Measurements from ENCODE around the gene CSRP2.

CSRP2 gene

DNA sequence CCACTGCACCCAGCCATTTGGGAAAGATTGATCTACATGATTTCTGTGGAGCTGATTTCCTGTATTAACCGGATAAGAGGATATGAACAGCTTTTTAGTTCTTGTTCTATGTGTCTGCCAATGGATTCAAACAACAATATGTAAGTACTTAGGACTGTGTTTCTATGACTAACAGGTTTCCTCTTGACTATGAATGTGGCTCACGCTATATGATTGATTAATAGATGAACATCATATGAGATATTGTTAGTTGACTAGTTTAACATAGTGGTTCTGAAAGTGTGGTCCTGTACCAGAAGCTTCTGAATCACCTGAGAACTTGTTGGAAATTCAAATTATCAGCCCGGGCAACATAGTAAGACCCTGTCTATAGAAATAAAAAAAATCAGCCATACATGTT, 12.8 kb upstream of the CSRP2 start:
- DNase-seq = no peak

DNA sequence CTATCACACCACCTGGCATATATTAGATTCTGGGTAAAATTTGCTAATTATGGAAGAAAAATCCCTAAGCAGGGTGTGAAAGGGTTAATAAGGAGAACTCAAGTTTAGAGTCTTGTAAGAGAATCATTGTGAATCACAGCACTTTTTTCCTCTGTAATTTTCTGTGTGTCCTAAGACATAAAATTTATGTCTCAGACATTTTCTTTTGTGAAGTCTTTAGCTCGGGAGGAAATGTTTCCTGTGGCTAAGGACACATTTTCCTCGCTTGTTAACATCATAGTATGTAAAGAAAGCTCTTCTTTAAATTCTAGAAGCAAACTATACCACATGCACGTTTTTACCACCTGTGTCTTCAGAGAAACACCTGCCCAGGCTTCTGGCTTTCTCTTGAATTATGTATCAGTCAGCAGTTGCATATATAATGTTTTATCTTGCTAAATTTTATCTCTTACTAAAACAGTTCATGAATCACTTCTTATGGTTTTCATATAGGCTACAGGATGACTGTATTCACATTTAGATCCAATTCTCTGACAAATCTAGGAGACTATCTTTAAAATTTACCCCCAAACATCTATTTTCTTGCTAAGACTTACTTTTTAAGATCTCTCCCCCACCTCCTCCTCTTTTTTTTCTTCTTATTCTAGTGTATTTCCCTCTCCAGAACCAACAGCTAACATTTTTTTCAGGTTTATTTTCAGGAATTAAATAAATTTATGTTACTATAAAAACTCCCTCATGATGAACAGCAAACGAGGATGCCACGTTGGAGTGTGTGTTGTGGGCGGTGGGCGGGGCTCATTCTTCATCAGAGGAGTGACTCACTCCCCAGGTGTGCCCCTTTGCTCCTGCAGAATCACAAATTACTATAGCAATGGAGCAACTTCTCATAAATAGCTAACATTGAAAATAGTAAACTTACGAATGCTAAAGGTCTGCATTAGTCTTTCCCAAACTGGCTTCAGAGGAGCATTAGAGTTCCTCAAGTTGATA, 11.6 kb upstream of the CSRP2 start:
- peak; percentile 32 for DNase-seq

DNA sequence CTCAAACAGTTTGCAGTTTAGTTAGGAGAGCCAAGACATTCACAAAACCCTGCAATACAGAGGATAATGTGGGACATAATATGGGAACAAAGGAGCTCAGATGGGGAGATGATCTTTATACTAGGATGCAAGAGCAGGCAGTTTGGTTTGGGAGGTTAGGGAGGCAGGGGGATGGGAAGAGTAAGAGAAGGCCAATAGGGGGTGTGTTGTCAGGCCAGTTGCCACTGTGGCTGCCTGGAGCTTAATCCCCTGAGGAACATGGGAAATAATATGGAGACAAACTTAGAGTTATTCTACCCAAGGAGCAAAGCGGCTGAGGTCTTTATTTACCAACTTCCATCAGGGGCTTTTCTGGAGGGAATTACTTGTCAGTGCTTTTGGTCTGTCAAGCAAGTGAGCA, 10.0 kb upstream of the CSRP2 start:
- no peak for DNase-seq

DNA sequence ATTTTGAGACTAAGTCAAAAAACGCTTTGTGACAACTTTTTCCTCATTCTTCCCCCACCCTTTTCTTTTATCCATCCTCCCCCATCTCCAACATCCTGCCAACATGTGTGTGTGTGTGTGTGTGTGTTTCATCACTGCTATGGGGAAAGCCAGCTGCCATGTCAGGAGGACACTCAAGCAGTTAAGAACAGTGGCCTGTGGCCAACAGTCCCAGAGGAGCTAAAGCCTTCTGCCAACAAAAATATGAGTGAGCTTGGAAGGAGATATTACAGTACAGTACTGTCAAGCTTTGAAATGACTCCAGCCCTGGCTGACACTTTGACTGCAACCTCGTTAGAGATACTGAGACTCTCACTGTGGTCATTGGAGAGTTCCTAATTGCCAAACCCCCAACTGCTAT, 5.0 kb upstream of the CSRP2 start:
- DNase-seq = peak; percentile 72

DNA sequence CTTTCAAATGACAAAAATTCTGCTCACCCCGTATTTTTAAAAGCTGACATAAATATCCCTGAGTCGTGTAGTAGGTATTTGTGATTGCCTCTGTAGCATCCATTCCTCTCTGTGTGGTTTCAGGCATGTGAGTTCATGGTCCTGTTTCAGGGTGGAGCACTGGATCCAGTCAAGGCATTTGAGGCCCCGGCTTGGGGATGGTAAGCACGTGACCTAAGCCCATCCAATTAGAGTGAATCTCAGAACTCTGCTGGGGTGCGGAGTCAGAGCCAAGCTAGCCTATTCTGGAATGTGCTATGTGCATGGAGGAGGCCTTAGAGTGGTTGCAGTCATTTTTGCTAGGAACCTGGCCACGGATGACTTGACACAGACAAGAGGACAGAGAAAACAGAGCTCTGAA, 4.3 kb upstream of the CSRP2 start:
- peak; percentile 94 for DNase-seq

DNA sequence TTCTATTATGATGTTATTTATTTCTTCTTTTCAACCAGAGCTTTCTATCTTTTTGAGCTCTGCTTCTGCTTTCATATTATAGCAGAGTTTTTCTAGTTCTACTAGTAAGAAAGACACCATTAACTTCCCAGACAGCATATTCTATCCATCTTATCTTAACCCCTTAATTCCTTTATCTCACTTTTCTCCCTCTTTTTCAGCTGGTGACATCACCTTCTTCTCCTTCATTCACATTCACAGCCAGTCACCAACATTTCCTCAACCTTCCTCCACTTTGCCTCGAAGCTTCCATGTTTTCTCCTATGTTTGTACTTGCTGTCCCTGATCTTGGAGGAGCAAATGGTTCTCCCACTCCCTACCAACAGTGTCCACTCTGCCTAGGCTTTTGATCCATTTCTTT, 3.5 kb upstream of the CSRP2 start:
- no peak for DNase-seq

DNA sequence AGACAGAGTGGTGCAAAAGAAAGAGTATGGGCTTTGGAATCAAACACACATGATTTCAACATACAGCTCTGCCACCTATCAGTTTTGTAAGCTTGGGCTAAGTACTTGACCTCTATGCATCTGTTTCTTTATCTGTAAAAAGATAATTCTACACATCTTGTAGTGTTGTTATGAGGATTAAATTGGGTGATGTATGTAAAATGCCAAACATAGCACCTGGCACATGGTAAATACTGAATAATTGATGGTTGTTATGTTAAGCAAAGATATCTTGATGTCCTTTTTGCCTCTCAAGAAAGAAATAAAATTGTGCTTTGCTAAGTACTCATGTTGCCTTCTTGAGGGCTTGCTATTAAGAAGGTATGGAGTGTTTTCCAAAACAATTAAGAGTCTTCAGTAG, 2.3 kb upstream of the CSRP2 start:
- DNase-seq = no peak

DNA sequence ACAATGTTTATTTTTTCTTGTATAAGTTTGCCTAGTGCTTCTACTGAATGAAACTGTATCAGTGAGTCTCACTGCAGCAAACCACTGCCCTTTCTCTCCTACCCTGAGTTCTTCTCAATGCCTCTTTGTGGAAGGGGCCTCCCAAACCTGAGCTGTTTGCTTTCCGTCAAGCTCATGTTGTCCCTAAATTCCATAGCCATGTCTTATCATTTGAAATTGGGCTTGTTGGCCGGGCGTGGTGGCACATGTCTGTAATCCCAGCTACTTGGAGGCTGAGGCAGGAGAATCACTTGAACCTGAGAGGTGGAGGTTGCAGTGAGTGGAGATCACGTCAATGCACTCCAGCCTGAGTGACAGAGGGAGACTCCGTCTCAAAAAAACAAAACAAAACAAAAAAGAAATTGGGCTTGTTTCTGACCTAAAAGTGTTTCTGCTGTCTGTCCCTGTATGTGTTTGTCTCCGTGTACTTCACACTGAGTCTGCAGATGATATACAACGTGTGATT, 1.8 kb upstream of the CSRP2 start:
- DNase-seq = no peak

DNA sequence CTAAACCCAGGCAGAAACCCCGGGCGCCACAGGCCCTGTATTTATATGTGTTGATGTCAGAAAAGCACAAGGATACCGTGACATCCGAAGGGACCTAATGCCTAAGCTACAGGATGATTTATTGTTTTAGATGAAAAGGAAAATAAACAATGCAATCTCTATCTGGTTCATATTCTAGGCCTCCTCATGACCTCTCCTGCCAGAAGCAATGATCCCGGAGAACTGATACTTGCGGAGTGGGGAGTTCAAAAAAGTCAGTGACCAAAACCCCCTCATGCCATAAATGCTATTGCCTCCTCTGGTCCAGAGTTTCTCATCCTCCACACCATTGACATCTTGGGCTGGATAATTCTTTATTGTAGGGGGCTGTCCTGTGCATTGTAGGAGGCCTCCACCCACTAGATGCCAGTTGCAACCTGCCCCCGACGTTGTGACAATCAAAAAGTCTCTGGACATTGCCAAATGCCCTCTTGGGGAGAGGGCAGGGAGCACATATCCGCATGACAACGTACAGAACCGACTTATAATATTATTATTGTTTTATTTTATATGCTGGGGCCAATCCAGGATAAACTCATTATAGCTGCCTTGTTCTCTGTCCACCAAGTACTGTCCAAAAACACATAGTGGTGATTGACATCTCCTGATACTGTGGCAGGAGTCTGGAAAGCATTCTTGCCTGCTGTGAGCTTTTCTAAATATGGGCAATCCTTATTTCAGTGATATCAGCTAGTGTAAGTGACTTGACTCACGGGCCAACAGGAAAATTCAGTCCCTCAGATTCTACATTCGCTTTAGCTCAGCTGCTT, 1.1 kb upstream of the CSRP2 start:
- no peak for DNase-seq

DNA sequence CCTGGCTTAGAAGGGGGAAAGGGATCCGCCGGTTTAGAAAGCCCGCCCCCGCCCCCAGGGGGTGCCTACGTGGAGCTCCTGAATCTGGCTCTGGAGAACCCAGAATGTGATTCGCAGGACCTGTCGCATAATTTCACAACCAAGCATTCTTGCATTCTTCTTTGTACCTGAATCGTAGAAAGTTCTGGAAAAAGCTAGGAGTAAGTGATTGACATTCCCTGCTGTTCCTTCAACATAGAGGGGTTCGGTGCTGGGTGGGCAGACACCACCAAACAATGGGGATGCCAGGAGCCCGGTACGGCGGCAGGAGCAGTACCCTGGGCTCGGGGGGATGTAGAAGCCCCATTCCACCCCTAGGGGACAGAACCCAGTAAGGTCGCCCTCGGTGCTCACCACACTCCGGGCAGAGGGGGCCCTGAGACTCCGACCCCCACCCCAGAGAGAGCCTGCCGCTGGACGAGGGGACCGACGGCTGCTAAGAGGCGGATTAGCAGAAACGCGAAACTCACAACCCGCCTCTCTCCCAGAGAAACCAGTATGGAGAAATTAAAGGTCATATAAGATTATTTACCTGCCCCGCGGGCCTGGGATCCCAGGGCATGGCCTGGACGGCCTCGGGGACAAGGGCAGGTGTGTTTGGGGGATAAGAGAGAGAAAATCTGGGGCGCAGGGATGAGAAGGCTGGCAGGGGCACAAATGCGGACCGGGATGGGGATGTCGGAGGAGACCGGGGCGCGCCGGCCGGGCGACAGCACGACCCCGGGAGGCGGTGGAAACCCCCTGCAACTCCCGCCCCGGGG, 520 bp downstream of the CSRP2 start:
- peak; percentile 50 for DNase-seq

DNA sequence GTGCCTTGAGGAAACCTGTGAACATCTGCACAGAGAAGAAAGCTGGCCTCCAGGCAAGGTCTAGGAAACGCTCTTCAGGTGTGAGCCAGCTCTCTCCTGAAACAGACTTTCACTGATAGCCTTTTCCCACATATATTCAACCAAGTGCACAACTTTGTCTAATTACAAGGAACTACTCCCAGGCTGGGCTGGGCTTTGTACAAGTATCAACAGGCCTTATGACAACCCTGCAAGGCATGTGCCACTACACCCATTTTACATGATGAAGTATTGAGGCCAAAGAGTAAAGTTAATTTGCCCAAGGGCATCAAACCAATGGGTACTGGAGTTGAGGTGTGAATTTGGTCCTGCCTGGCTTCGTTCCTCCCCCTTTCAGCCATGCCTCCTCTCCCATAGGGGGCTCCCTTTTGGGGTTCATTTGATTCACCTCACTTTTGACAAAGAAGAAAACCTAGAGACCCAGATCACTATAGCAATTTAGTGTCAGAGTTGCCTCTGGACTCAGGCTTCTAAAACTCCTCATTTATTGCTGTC, 2.1 kb downstream of the CSRP2 start:
- DNase-seq = no peak

DNA sequence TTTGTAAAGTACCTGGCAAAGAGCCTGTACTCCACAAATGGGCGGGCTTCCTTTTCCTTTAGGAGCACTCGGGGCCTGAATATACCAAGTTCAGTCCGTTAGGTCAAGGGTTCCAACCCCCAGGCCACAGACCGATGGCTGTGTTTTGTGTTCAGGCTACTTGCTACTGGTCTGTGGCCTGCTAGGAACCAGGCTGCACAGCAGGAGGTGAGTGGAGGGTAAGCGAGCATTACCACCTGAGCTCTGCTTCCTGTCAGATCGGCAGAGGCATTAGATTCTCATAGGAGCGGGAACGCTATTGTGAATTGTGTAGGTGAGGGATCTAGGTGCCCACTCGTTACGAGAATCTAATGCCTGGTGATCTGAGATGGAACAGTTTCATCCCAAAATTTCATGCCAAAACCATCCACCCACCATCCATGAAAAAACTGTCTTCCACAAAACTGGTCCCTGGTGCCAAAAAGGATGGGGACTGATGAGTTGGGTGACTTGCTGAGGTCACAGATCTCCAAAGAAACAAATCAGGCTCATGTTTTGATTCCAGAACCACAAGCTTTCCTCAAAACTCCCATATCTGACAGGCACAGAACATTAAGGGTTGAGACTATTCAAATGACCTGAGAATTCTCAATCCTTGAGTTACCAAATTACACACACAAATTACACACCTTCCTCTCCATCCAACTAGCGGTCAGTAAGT, 4.2 kb downstream of the CSRP2 start:
- DNase-seq = no peak

DNA sequence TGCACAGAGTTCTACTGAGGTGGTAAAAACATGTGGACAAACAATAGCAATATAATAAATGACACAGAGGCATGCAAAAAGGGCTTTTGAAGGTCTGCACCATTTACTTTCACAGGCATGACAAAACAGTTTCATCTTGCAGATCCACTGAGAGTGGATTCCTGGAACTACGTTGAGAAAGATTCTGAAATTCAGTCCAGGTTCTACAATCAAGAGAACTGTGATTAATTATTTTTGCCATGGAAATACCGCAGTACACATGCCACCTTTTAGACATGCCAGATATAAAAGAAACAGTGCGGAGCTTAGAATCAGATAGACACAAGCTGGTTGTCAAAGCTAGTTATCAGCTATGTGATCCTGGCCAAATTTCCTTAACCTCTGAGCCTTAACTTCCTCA, 4.8 kb downstream of the CSRP2 start:
- DNase-seq = no peak

DNA sequence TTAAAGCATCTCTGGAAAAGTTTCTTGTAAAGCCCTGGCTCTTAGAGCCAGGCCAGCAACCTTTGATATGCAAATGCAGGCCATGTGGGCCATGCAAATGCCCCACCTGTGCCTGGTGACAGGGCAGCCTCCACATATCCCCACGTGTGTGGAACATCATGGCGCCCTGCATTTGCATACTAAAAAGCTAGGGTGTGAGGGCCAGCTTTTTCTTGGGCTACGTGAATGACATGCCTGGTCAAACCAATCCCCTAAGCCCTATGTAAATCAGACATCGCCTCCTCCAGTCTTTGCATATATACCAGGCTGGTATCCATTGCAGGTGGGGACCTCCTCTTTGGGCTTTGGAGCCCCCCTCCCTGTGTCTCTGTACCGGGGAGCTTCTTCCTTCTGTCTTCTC, 6.4 kb downstream of the CSRP2 start:
- no peak for DNase-seq

DNA sequence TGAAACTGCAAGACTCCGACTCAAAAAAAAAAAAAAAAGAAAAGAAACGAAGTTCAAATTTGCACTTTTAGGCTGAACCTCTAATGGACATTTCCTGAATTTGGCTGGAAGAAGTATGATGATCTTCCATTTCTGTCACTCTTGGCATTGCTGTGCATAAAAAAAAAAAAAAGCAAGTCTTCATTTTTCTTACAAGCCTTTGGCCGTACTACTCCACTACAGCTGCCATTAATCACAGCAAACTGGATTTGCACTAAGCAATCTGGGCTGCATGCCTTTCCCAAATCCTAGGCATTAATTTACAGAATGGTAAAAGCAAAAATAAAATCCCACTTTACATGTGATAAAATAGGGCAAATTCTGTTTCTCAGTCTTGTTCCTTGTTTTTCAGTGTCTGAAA, 7.1 kb downstream of the CSRP2 start:
- peak; percentile 72 for DNase-seq

DNA sequence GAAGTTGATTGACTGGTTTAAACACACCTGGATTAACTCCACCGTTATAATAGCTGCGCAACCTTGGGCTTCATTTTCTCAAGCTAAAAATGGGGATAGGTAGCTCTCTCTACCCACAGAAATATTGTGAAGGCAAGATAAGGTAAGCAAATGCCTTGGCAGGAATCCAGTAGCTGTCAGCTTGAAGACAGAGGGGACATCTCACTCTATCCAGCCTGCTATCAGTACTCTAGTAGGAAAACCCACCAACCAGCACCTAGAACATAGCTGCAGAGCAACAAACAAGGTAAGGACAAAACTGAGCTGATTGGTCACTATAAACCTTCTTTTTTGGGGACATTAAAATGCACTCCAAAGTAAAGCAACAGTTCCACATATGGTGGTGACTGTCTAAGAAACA, 7.7 kb downstream of the CSRP2 start:
- no peak for DNase-seq

DNA sequence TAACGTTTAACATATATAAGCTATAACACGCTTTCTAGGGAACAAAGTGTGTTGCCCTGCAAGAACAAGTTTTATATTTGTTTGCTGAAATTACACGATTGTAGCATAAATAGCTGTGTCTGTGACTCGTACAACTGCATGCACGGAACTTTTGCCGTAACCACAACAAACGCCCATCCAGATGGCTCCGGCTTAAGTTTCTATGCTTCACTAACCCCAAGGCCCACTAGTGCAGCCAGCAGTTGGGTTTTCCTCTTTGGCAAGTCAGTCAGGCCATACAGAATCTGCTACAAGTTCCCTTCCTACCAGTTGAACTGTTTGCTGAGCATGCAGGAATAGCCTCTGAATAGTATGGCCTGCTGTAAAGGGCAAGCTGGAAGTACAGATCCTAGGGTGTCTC, 12.1 kb downstream of the CSRP2 start:
- DNase-seq = peak; percentile 86

DNA sequence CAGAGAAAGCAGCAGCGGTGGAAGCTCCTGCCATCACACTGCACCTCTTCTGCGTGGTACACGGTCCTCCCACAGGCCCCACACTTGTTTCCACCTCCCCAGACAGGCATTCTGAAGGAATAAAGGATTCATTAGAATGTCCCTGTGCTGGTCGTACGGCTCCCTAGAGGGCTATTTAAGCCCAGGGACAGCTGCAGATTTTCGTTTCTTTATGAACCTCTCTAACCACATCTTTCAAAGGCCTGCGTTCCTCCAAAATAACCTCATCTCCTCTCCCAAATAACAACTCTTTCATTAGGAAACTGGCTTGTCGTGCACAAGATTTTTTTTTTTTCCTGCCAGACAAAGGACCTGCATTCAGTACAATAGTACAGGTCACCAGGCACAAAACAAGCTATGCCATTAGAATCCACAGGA, 12.7 kb downstream of the CSRP2 start:
- peak; percentile 65 for DNase-seq

DNA sequence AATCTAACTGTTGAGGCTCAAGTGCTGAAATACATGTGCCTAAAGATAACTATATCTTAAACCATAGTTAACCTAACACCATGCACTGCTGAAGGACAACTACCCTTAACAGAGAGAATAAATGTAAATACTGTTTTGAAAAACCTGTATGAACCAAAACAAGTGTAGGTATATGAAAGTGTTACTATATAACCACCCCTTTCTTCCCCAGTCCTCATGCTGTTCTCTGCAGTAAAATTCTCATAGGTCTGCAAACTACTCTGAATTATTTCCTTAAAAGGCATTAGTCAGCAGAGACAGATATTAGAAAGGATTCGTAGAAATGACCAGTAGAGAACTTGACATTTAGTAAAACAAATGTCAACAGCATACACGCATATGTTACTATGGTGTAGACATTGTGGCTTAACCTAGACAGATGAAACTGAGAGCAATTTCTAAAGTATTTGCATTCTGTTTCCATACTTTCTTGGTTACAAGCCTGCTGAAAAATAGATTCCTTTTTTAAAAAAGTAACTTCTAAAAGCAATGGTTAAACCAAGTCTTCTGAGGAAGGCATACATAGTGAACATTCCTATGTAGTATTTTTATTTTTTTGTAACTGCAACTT, 13.9 kb downstream of the CSRP2 start:
- DNase-seq = peak; percentile 81

DNA sequence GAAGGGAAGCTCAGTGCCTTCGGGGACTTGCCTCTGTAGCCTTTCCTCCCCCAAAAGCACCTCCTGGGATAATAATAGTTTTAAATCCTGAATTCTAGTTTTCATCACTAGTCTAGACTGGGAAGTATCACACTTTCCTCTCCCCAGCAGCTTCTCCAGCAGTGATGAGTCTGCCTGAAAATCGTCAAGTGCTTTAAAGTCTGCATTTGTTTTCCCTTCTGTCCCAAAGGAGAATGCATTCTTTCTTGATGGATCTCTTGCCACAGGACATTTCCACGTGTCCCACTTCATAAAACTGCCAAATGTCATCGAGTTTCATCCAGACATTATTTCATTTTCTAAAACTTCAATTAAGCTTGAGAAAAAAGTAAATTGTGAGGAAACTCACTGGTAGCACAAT, 15.0 kb downstream of the CSRP2 start:
- DNase-seq = peak; percentile 96

DNA sequence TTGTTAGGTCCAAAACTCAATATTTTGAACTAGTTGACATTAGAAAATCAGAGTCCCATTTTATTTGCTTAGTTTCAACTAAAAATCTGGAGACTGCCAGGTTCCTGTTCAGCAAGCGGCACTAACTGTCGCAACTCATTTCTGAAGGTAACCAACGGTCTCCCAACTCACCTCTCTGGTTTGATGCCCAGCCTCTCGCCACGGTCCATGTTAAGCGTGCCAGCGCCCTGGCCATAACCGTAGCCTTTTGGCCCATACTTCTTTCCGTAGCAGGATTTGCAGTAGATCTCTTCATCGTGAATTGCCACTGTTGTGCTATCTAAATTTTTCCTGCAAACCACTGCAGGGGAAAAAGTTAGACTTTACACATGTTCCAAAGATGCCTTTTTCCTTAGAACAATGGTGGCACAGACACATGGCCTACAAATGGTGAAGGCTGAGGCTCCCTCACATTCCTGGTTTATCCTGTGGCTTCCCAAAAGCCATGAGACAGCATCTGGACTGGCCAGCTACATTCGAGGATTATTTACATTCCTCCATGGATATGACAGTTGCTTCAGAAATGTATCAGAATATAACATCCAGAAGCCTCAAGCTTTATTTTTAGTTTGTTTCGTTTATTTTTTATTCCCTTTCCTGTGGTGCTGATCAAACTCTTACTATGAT, 15.7 kb downstream of the CSRP2 start:
- peak; percentile 98 for DNase-seq
